Activated naive CD8-positive, alpha-beta T cell treated with anti-CD3 and anti-CD28 coated beads, Interleukin-2, amount 50 U/mL, for 16 hours (primary cell): Measurements from ENCODE around the gene CDKN1B.

Experiments used
- DNase-seq: peaks from one replicate; pipeline ENCODE4 v3.0.0-alpha.2; 2020; ENCODE audit warnings: low read depth, low spot score

The CDKN1B gene

GRCh38 chr12:12700254-12700653 lies 16.9 kb upstream of the CDKN1B start:
- no peak for DNase-seq

GRCh38 chr12:12701457-12701856 lies 15.7 kb upstream of the CDKN1B start:
- no peak for DNase-seq

- no peak for DNase-seq
Observed at GRCh38 chr12:12704593-12705230, 12.5 kb upstream of the CDKN1B start.

GRCh38 chr12:12705838-12706520 lies 11.2 kb upstream of the CDKN1B start:
- DNase-seq: no peak

- no peak for DNase-seq
Observed at GRCh38 chr12:12713932-12714275, 3.3 kb upstream of the CDKN1B start.

DNA sequence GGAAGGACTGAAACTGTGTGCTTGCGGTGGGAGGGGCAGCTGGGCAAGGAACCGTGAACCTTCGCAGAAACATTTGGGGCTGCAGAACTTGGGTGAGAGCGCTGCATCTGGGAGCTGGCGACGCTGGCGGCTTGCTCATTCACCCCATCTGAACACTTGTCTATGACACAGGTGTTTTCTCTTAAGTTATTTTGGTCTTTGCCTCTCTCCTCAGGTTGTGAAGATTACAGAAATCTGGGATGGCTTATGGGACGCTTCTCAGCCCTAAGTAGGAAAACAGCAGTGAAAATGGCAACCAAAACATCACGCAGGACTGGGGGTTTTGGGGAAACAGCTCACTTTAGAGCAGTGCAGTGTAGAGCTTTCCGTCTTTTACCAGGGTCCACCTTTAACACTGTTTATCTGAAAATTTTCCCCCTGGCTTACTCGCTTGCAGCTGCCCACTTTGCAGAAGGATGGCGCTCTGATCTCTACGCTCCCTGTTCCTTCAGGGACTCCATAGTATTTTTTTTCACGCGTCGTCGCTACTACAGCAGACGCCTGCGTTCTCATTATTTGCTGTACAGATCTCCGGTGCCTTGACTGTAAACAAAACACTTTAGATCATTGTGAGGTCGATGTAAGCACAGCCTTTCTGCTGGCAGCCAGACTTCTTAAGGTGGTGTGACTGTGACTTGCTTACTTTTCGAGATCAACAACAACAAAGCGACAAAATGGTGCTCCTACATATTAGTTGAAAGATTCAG lies 2.7 kb upstream of the CDKN1B start:
- no peak for DNase-seq

DNA sequence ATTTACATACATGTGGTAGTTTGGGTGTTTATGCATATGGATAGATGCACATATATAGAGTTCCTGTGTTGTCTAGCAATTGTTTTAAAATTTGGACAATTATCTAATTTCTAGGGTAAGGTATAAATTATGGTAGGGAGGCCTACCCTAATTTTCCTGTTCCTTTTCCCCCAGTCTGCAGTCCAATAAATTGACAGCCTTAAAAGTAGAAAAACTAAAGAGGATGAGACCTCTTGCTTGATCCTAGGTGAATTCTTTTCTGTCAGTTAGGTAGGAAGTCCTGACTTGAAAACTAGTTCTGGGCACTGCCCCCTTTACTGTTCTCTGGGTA lies 2.1 kb upstream of the CDKN1B start:
- DNase-seq: no peak

- DNase-seq: no peak
Observed at GRCh38 chr12:12715459-12716150, 1.6 kb upstream of the CDKN1B start.

GRCh38 chr12:12716151-12716792 lies 896 bp upstream of the CDKN1B start:
- DNase-seq: no peak

DNA sequence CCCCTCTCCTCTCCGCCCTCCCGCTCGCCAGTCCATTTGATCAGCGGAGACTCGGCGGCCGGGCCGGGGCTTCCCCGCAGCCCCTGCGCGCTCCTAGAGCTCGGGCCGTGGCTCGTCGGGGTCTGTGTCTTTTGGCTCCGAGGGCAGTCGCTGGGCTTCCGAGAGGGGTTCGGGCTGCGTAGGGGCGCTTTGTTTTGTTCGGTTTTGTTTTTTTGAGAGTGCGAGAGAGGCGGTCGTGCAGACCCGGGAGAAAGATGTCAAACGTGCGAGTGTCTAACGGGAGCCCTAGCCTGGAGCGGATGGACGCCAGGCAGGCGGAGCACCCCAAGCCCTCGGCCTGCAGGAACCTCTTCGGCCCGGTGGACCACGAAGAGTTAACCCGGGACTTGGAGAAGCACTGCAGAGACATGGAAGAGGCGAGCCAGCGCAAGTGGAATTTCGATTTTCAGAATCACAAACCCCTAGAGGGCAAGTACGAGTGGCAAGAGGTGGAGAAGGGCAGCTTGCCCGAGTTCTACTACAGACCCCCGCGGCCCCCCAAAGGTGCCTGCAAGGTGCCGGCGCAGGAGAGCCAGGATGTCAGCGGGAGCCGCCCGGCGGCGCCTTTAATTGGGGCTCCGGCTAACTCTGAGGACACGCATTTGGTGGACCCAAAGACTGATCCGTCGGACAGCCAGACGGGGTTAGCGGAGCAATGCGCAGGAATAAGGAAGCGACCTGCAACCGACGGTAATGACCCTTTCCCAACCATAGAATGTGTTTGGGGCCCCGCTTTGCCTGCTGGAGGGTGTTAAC lies 615 bp downstream of the CDKN1B start:
- no peak for DNase-seq

DNA sequence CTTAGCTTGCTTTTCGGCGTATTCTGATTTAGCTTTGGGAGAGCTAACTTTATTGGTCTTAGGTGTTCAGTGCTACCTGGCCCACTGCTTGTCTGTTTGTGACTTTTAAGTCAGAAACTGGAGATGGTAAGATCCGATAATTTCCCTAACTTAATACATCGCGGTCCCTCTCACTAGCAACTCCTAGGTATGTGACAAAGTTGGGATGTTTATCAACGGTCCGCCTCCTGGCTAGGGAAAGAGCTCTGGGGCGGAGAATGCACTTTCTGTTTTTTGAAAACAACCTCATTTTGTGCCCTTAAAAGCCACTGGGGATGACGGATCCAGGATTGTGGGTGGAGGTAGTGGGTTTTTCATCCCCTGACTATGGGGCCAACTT lies 1.2 kb downstream of the CDKN1B start:
- DNase-seq: no peak

DNA sequence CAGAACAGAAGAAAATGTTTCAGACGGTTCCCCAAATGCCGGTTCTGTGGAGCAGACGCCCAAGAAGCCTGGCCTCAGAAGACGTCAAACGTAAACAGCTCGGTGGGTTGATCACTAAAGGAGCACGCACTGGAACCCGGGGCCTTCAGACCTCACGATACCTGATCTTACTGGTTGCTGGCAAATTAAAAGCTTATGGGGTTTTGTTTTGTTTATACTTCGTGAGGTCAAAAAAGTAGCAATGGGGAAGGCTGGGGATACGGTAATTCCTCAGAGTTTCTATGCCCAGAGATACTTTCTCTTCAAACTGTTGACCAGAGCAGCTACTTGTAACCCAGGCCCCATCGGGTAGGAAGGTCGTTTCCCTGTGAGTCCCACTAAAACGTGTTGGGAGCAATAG lies 1.7 kb downstream of the CDKN1B start:
- no peak for DNase-seq

GRCh38 chr12:12719496-12719895 lies 2.3 kb downstream of the CDKN1B start:
- no peak for DNase-seq

- DNase-seq: no peak
Observed at GRCh38 chr12:12720052-12720451, 2.9 kb downstream of the CDKN1B start.

DNA sequence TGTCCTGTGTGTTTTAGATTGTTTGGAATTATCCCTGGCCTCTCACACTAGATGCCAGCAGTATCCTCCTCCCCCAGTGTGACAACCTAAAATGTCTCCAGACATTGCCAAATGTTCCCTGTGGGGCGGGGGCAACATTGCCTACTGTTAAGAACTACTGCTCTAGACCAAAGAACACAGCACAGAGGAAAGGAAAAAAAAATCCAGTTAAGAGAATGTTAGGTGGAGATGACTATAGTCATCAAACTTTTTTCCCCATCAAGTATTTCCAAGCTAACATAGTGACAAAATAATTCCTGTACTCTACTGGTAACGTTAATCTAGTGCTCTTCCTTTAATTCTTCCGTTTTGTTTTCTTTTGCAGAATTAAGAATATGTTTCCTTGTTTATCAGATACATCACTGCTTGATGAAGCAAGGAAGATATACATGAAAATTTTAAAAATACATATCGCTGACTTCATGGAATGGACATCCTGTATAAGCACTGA lies 3.5 kb downstream of the CDKN1B start:
- DNase-seq: no peak

DNA sequence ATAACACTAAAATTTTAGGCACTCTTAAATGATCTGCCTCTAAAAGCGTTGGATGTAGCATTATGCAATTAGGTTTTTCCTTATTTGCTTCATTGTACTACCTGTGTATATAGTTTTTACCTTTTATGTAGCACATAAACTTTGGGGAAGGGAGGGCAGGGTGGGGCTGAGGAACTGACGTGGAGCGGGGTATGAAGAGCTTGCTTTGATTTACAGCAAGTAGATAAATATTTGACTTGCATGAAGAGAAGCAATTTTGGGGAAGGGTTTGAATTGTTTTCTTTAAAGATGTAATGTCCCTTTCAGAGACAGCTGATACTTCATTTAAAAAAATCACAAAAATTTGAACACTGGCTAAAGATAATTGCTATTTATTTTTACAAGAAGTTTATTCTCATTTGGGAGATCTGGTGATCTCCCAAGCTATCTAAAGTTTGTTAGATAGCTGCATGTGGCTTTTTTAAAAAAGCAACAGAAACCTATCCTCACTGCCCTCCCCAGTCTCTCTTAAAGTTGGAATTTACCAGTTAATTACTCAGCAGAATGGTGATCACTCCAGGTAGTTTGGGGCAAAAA lies 4.1 kb downstream of the CDKN1B start:
- DNase-seq: no peak

- DNase-seq: no peak
Observed at GRCh38 chr12:12721814-12722434, 4.8 kb downstream of the CDKN1B start.

GRCh38 chr12:12722435-12723148 lies 5.4 kb downstream of the CDKN1B start:
- DNase-seq: no peak

- no peak for DNase-seq
Observed at GRCh38 chr12:12723149-12723680, 6.0 kb downstream of the CDKN1B start.
